Progenitor cell of endocrine pancreas (in vitro differentiated cells): ENCODE data around the gene ARHGDIG. TPM values are rescaled to one million over a fixed set of nuclear protein-coding genes. Genes with fewer than 3 reads are reported as not detected.

Experiments
- DNase-seq: peaks from one replicate; pipeline ENCODE4 v3.0.0; 2021; ENCODE audit warnings: low spot score; ENCODE audit not compliant: unreplicated experiment
- H3K27ac Mint-ChIP-seq: 2 replicates; pipeline ENCODE4 v1.8.0; 2021; ENCODE audit warnings: mild to moderate bottlenecking, moderate library complexity, mixed read lengths
- H3K27me3 Mint-ChIP-seq: 2 replicates; pipeline ENCODE4 v1.8.0; 2021; ENCODE audit warnings: mixed read lengths
- H3K36me3 Mint-ChIP-seq: 2 replicates; pipeline ENCODE4 v1.8.0; 2022; ENCODE audit warnings: mixed read lengths; ENCODE audit not compliant: insufficient read depth
- H3K4me1 Mint-ChIP-seq: 2 replicates; pipeline ENCODE4 v1.8.0; 2021; ENCODE audit warnings: low read depth, mixed read lengths
- H3K4me3 Mint-ChIP-seq: 2 replicates; pipeline ENCODE4 v1.8.0; 2021; ENCODE audit warnings: low read depth, mild to moderate bottlenecking, moderate library complexity, mixed read lengths
- H3K9me3 Mint-ChIP-seq: 2 replicates; pipeline ENCODE4 v1.8.0; 2021; ENCODE audit warnings: low read depth, mixed read lengths
- total RNA-seq: library from RNA; stranded (reverse); gene quantifications from 2 replicates; pipeline ENCODE4 v1.2.1, GENCODE V29; 2021
- TF ChIP-seq, protein P1 (sequence below): fragments of 200-600 bp; sonication (generic); IDR thresholded peaks from one replicate; pipeline ENCODE4 v1.5.0; 2021; ENCODE audit warnings: antibody characterized with exemption, mild to moderate bottlenecking; ENCODE audit not compliant: unreplicated experiment

ARHGDIG gene
- total RNA-seq, 1 donor from 2014 or later = 6.5 TPM

DNA sequence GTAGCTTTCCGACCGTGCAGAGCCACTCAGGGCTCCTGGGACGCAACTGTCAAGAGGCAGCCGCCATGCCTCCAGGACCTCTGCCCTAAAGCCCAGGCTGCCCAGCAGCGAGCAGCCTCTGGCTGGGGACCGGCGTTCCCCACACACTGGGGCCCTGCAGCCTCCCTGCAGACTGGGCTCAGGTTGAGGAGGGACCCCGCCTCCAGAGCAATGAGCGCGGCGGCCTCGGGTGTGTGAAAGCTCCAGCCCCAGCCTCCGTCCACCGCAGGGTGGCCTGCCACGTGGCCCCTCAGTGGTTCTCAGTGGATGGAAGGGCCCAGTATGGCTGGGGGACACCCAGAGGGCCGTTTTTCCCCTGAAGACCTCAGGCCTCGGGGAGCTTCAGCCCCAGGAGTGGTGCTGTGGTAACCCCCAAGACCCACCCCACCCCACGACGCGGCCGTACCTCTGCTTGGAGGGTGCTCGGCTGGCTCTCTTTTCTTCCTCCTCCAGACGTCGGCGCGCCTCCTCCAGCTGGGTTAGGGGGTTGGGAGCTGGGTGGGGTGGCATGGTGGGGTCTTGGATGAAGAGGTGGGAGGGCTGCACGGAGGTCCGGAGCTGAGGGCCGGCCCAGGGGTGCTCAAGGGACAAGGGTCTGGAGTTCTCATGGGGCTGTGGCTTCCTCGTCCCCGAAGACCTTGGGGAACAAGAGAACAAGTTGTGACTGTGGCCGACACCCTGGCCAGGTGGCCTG, 12.8 kb downstream of the ARHGDIG start:
- H3K27me3 Mint-ChIP-seq = no peaks in the 10 kb centered on the region
- no peak for DNase-seq
- H3K4me3 Mint-ChIP-seq = no peak overlapping the region
- TF ChIP-seq, protein P1, sequence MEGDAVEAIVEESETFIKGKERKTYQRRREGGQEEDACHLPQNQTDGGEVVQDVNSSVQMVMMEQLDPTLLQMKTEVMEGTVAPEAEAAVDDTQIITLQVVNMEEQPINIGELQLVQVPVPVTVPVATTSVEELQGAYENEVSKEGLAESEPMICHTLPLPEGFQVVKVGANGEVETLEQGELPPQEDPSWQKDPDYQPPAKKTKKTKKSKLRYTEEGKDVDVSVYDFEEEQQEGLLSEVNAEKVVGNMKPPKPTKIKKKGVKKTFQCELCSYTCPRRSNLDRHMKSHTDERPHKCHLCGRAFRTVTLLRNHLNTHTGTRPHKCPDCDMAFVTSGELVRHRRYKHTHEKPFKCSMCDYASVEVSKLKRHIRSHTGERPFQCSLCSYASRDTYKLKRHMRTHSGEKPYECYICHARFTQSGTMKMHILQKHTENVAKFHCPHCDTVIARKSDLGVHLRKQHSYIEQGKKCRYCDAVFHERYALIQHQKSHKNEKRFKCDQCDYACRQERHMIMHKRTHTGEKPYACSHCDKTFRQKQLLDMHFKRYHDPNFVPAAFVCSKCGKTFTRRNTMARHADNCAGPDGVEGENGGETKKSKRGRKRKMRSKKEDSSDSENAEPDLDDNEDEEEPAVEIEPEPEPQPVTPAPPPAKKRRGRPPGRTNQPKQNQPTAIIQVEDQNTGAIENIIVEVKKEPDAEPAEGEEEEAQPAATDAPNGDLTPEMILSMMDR = no peak
- H3K9me3 Mint-ChIP-seq = no peaks in the 10 kb centered on the region
- H3K36me3 Mint-ChIP-seq = peaks cover 7% of the 10 kb centered on the region
- H3K27ac Mint-ChIP-seq = no peak overlapping the region
- H3K4me1 Mint-ChIP-seq = no peaks in the 10 kb centered on the region

DNA sequence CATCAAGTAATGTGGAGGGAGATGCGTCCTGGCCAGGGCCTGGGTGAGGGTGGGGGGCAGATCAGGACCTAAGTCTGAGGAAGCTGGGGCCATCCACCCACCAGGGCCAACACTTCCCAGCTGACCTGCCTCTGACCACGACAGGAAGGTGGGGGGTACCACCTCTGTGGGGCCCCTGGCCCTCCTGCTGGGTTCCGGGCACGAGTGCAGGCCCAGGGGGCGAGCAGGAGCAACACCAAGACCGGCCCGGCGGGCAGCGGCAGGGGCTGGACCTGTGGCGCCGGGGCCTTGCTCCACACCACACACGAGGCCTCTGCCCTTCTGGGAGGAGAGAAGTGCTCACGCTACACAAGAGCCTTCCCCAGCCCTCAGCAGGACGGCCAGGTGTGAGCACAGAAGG, 15.9 kb downstream of the ARHGDIG start:
- no peak overlapping the region for H3K27ac Mint-ChIP-seq
- no peak for DNase-seq
- no peak overlapping the region for H3K4me3 Mint-ChIP-seq
- no peaks in the 10 kb centered on the region for H3K9me3 Mint-ChIP-seq
- no peaks in the 10 kb centered on the region for H3K4me1 Mint-ChIP-seq
- H3K36me3 Mint-ChIP-seq = peaks cover 6% of the 10 kb centered on the region
- TF ChIP-seq, protein P1 = no peak
- no peaks in the 10 kb centered on the region for H3K27me3 Mint-ChIP-seq

DNA sequence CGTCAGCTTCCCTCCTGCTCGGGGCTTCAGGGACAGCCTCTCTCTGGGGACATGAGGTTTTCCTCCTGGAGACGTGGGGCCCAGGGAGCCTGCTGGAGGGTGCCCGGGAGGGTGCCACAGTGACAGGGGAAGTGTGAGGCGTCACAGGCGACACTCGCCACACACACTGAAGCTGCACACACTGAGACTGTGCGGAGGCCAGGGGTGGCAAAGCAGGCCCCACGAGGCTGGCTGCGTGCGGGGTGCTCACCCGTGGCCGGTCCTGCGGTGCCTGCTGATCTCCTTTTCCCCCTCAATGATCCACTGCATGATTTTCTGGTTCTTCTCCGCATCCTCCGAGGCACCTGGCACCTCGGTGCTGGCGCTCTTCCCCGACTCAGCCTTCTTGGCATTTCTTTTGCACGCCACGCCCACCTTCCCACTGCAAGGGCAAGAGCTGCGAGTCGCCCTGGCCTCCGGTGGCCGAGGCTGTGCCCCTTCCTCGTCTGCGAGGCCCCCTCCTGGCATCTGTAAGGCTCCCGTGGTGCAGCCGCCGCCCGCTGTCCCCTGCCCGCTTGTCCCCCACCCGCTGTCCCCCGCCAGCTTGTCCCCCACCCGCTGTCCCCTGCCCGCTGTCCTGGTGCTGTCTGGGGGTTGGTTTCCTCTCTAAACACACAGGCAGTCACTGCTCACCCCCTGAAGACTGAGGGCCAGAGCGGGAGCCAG, 16.6 kb downstream of the ARHGDIG start:
- Mint-ChIP-seq H3K27me3 (no peaks in the 10 kb centered on the region), H3K4me3 (no peak overlapping the region), H3K9me3 (no peaks in the 10 kb centered on the region), H3K36me3 (peaks cover 6% of the 10 kb centered on the region), H3K4me1 (no peaks in the 10 kb centered on the region), H3K27ac (no peak overlapping the region)
- DNase-seq = no peak
- TF ChIP-seq, protein P1 = no peak

DNA sequence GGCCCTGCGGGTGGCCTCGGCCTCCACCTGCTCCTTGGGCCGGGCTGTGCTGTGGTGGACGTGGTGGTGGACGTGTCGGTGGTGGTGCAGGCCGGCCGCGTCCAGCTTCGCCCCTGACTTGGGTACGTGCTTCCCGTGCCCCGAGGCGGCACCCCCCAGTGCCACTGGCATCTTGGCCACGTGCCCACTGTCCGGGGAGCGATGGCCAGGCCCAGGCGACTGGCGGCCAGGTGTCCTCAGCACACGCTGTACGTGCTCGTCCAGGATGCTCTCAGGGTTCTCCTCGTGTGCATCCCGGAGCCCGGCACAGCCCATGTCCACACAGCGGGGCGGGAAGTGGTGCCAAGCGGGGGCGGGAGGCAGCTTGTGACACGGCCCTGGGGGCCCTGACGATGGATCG, 17.4 kb downstream of the ARHGDIG start:
- H3K4me1 Mint-ChIP-seq = no peaks in the 10 kb centered on the region
- TF ChIP-seq, protein P1 = no peak
- no peak overlapping the region for H3K4me3 Mint-ChIP-seq

DNA sequence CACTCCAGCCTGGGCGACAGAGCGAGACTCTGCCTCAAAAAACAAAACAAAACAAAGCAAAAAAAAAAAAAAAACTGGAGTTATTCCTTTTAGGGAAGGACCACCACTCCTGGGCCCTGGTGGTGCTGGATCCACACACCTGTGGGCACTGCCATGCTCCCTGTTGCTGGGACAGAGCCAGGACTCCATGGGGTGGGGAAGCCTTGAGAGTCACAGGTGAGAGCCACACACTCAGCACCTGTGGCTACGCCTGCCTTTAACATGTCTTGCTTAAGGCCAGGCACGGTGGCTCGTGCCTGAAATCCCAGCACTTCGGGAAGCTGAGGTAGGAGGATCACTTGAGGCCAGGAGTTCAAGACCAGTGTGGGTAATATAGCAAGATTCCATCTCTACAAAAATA, 20.8 kb downstream of the ARHGDIG start:
- DNase-seq = no peak
- H3K27ac Mint-ChIP-seq = no peak overlapping the region
- no peak overlapping the region for H3K4me3 Mint-ChIP-seq
- H3K27me3 Mint-ChIP-seq = no peaks in the 10 kb centered on the region
- H3K9me3 Mint-ChIP-seq = no peaks in the 10 kb centered on the region
- H3K36me3 Mint-ChIP-seq = peaks cover 4% of the 10 kb centered on the region
- no peaks in the 10 kb centered on the region for H3K4me1 Mint-ChIP-seq
- TF ChIP-seq, protein P1 = no peak

More for the DNA sequence above, 17.4 kb downstream of the ARHGDIG start:
- no peak for DNase-seq
- H3K36me3 Mint-ChIP-seq = peaks cover 3% of the 10 kb centered on the region
- H3K27ac Mint-ChIP-seq = no peak overlapping the region
- no peaks in the 10 kb centered on the region for H3K9me3 Mint-ChIP-seq
- H3K27me3 Mint-ChIP-seq = no peaks in the 10 kb centered on the region
